GM21515 (cell line): ENCODE data around the gene PHF20.
"Not testable (repeated sequence)": the region's sequence is repeated elsewhere in the genome, so short reads cannot be mapped to it uniquely, and the experiment has no call there.

Source experiments
- ATAC-seq: cut with Tn5 transposase; IDR thresholded peaks from one replicate; pipeline ENCODE4 v1.9.1; 2021; ENCODE audit not compliant: unreplicated experiment

Gene PHF20

DNA sequence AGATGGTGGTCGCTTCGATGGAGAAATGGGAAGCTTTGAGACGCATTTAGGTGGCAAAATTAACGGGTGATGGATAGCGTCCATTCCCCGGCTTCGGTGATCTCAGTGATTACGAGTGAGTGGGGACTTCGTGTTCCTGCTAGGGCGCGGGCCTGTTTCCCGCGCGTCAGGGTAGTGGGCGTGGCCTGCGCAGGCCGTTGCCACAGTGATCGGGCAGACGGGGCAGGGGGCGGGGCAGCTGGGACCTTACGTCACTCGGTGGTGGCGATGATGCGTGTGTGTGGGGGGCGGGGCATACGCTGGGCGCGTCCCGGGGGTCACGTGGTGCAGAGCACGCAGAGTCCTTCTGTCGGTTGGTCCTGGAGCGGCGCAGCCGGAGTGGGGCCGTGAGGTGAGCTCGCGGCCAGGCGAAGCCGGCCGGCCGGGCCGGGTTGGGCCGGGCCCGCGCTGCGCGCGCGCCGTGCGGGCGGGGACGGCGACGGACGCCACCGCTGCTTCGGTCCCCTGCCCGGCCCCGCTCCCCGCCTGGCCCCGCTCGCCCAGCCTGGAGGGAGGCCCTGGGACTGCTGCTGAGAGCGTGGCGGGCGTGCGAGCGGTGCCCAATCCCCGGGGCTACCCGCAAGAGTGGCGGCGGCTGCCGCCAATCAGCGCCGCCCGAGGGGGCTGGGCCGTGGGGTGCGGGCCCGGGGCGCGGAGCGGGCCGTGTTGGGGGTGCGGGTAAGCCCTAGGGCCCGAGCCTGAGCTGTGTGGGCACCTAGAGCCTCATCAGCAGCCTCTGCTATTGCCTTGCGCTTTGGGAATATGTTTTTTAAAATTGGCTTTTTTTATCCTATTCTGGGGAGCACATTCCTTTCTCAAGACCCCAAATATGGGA is at the start of gene PHF20:
Gene PHF20, plus strand, starts transcription at position 327 of the 874 bp plus-strand sequence. CDS start 29,508 bp downstream, outside the sequence.
- ATAC-seq = peak; percentile 75

DNA sequence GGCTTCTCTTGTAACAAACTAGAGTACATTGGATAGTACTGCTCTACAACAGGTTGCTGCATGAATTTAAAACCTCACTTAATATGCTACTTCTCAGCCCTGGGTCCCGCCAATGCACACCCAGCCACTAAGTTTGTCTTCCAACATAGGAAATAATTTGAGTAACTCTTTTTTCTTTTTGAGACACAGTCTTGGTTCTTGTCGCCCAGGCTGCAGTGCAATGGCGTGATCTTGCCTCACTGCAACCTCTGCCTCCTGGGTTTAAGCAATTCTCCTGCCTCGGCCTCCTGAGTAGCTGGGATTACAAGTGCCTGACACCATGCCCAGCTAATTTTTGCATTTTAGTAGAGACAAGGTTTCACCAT is 48.6 kb upstream of the PHF20 start:
- ATAC-seq = not testable (repeated sequence)

- ATAC-seq = not testable (repeated sequence)
These were observed 48.0 kb upstream of the PHF20 start for GRCh38 chr20:35723652-35724320.

DNA sequence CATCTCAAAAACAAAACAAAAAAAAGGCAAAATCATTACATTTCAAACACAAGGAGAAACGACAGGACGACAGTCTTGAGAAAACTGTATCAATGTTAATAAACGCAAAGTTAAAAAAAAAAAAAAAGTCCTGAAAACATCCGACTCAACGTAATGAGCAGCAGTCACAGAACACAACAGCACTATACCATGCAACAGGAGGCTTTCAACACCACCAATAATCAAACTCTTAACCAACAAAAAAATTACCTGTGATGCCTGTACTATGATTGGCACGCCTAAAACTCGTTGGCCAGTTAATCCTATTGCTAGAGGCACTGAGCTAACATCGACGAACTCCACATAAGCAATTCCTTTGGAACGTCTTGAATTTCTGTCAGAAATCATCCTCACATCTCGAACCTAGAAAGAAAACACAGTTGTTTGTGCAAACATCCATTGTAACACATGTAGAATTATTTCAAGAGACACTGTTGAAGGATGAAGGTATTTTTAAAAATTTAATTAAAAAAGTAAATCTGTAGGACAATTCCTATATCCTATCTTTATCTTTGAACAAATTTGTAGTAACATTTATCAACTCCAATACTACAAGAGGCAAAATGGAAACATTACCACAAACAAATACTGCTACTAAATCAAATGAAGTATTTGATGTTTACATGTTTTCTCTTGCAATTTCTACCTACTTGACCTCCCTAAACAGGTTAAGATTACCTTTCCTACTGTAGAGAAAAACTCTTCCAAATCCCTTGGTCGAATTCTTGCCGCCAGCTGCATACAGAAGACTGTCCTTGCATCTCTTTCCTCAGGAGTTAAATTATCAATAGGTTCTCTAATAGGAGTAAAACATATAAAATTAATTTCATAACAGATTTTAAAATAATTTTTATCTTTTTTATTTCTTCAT is 47.2 kb upstream of the PHF20 start:
- no peak for ATAC-seq

DNA sequence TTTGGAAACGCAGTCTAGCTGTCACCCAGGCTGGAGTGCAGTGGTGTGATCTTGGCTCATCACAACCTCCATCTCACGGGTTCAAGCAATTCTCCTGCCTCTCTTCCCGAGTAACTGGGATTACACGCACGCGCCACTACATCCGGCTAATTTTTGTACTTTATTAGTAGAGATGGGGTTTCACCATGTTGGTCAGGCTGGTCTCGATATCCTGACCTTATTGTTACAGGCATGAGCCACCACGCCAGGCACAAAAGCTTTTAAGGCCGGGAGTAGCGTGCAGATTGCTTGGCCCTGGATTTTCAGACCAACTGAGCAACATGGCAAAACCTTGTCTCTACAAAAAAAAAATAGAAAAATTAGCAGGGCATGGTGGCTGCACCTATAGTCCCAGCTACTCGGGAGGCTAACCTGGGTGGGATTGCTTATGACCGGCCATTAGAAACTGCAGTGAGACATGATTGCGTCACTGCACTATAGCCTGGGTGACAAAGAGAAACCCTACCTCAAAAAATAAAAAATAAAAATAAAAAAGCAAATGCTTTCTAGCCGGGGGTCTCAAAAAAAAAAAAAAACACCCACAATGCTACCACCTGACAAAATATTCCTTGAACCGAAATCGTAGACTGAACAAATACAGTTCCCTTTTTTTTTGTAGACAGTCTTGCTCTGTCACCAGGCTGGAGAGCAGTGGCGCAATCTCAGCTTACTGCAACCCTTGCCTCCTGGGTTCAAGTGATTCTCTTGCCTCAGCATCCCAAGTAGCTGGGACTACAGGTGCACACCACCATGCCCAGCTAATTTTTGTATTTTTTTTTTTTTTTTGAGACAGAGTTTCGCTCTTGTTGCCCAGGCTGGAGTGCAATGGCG is 44.7 kb upstream of the PHF20 start:
- no peak for ATAC-seq

DNA sequence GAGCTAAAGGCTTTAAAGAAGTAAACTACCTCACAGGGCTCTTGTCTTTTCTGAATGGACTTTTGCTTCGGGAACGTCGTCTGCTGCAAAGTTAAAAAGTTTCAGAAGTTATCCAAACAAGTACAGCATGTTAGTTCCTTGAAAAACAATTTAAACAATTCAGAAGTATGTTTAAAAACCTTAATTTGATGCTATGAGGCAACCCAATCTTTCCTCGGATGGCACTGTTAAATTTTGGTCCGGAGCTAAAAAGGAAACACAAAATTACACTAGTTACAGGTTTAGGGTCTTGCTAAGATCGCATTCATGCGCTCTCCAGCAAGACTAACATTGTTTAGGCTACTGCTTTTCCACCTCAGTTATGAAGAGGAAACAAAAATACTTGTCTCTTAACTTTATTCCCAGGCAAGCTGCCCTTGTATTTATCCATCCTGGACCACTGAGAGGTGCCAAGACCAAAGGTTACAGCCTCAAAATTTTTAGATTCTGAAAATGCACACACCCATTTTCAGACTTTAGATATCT is 42.5 kb upstream of the PHF20 start:
- no peak for ATAC-seq

GRCh38 chr20:35729836-35730582 is 41.8 kb upstream of the PHF20 start:
- ATAC-seq = no peak

- ATAC-seq = no peak
These were observed 41.0 kb upstream of the PHF20 start for GRCh38 chr20:35730583-35731468.

GRCh38 chr20:35731469-35731788 is 40.4 kb upstream of the PHF20 start:
- ATAC-seq = no peak

- no peak for ATAC-seq
These were observed 39.8 kb upstream of the PHF20 start for GRCh38 chr20:35731862-35732643.

GRCh38 chr20:35732644-35732982 is 39.2 kb upstream of the PHF20 start:
- no peak for ATAC-seq

DNA sequence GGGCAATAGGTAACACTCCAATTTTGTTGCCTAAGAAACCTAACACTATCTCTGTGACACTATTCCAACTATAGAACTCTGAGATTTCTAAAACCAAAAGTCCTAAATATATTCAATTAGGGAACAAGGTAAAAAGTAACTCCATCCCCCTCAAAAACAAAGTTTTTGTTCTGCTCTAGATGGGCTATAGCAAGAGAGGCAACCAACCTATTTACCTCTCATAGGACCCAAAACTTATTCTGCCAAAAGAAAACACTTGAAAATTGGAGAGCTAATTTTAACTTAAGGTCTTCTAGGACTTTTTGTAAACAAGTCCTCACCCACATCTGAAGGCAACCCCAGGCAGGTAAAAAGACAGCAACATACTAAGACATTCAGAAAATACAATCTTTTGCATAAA is 37.4 kb upstream of the PHF20 start:
- ATAC-seq = no peak

DNA sequence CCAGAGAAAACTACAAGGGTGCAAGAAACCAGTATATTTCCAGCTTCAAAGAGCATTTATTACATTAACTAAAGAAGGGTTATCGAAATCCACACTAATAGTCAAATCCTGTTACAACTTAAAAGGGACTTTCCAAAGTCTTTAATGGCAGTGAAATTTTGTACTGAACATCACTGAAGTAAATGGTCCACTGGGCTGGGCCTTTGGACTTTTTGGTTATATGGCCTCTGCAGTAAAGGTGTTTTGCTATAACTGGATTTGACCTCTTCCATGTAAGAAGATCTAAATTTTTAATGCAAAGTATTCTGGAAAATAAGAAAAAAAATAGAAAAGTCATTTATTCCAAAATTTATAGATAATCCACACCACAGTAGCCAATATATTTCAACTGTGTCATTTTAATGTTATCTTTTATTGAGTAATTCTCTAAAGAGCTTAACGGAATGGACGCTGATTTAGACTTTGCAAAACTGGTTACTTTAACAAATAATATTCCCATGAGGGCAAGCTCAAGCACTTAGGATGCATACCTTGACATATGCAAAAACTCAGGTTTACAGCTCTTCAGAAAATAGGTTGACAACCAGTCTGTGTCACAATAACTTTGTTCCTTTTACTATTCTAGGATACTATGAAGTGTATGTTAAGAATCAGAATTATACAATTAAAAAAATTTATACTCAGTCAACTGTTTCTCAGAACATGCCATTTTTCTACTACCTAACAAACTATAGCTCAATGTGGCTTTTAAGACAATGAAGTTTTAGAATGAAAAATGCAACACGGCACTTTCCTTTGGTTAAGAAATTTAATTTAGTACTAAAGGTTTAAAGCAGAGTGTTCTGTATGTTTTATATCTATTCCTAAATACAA is 36.8 kb upstream of the PHF20 start:
- ATAC-seq = no peak

- ATAC-seq = no peak
These were observed 35.9 kb upstream of the PHF20 start for GRCh38 chr20:35735826-35736470.

DNA sequence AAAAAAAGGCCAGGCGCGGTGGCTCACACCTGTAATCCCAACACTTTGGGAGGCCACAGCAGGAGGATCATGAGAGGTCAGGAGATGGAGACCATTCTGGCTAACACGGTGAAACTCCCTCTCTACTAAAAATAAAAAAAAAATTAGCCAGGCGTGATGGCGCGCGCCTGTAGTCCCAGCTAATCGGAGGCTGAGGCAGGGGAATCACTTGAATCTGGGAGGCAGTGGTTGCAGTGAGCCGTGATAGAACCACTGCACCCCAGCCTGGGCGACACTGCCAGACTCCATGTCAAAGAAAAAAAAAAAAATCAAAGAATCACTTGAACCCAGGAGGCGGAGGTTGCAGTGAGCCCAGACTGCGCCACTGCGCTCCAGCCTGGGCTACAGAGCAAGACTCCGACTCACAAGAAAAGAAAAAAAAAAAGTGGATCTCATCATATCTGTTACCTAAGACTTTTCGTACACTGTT is 33.9 kb upstream of the PHF20 start:
- no peak for ATAC-seq

GRCh38 chr20:35738410-35739179 is 33.2 kb upstream of the PHF20 start:
- ATAC-seq = no peak
